GM18508 (cell line): ENCODE measurements around the gene OR4C46.
"Not testable (repeated sequence)": the region's sequence is repeated elsewhere in the genome, so short reads cannot be mapped to it uniquely, and the experiment has no call there.

ENCODE experiments used
- ATAC-seq: cut with Tn5 transposase; IDR thresholded peaks from one replicate; pipeline ENCODE4 v1.9.1; 2021; ENCODE audit warnings: moderate number of reproducible peaks; ENCODE audit not compliant: insufficient read depth, unreplicated experiment

OR4C46 gene

DNA sequence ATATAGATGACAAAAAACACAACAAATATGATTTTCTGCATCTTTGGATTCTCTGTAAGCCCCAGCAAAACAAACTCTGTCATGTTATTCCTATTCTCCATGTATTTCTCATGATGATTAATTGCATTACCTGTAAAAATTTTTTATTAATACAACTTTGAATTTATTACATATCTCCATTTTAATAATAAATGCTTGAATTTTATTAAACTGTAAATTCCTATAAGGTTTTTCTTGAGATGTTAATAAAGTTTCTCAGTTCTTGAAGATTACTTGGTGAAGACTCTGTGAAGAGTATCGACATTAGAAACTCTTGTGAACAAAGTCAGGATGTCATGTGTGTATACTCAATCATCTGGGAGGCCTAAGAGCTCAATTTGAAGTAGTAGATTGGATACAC is at the start of gene OR4C46:
OR4C46 (minus strand) TSS at position 101 of the 400 bp plus-strand sequence; CDS start at position 101, 0 bp downstream.
- ATAC-seq, result no peak

DNA sequence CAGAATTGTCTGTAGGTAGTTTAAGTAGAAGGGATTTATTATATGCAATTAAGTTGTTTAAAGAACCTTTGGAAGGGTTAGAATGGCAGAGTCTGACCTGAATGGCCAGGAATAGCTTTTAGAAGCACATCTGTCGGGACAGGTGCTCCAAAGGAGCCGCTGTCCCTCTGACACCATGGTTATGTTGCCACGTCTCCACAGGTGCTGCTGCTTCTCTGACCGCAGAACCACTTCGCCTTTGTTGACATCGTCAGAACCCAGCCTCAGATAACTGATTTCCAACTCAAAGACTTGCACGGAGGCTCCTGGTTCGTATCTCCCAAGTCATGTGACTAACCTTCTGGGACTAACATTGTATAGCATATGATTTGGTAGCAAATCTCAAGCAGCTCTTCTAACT is 41.8 kb upstream of the OR4C46 start:
- not testable (repeated sequence) for ATAC-seq

DNA sequence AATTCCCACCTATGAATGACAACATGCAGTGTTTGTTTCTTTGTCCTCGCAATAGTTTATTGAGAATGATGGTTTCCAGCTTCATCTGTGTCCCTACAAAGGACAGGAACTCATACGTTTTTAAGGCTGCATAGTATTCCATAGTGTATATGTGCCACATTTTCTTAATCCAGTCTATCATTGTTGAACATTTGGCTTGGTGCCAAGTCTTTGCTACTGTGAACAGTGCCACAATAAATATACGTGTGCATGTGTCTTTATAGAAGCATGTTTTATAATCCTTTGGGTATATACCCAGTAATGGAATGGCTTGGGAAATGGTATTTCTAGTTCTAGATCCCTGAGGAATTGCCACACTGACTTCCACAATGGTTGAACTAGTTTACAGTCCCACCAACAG is 42.4 kb downstream of the OR4C46 start:
- not testable (repeated sequence) for ATAC-seq

DNA sequence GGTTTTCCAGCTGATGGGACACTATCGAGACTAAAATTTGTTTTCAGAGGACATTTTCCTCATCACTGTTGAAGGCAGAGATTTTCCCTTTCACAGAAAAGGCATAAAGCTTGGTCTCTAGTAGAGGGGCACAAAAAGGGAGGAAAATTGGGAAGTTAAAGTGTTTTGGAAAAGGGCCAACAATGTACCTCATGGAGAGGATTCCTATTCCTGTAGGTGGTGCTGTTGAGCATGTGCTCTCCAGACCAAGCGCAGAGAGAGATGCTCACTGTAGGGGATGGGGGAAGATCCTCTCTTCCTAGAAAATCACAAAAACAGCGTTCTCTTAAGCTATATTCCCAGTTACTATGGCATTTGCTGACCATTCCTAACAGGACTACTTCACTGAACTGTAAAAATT is 44.9 kb downstream of the OR4C46 start:
- ATAC-seq, result no peak

DNA sequence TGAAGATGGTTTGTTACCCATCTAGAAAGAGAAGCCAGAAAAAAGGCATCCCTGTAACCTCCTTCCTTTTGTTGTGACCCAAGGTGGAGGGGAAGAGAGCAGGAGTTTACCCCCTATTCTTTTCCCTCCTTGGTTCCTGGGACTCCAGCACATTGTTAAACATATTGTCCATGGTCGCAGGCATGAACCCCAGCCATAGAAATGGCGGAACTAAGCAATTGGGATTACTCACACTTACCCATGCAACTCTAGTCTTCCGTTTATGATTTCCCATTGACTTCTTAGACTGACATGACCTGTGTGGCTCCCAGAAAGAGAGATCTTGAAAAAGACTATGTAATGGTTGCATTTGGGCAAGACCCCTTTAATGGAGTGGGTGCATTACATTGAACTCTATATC is 45.4 kb downstream of the OR4C46 start:
- no peak for ATAC-seq
